NCI-H1436 treated with DMSO at 0.1 percent for 48 hours (cell line): ENCODE measurements around the gene NCLN.
"Not testable (repeated sequence)": the region's sequence is repeated elsewhere in the genome, so short reads cannot be mapped to it uniquely, and the experiment has no call there.

ENCODE experiments used
- DNase-seq: peaks from one replicate; lab custom pipeline; 2025; lab: John Stamatoyannopoulos, UW

Gene NCLN

GRCh38 chr19:3198901-3199700 is 13.4 kb downstream of the NCLN start:
- DNase-seq = no peak

GRCh38 chr19:3201072-3201700 is 15.5 kb downstream of the NCLN start:
- DNase-seq = no peak

DNA sequence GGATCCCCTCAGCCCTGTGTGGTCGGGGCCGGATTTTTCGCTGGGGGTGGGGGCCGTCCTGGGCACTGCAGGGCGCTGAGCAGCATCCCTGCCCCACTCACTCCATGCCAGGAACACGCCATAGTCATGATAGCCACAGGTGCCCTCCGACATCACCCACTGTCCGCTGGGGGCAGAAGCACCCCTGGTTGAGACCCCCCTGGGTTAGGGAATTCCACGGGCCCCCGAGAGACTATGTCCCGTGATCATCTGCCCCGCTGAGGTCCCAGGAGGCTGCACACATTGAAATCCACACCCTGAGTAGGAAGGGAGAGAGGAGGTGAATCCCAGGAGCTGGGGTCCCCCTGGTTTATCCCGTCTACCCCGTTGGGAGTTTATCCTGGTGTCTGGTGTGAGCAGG is 16.2 kb downstream of the NCLN start:
- DNase-seq = no peak

DNA sequence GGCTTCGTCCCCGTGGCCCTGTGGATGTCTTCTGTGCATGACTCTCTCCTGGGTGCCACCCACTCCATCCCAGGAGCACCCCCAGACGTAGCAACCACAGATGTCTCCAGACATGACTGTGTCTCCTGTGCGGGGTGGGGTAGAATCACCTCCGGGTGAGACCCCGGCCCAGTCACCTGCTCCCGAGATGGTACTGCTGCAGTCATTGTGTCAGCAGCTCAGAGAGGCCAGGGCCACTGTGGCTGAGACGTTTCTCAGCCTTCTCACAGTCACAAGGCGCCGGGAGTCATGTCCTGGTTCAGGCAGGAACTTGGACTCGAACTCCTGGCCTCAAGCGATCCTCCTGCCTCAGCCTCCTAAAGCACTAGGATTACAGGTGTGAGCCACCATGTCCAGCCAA is 16.6 kb downstream of the NCLN start:
- DNase-seq = no peak

- DNase-seq = not testable (repeated sequence)
Measured at GRCh38 chr19:3202895-3203294, 17.2 kb downstream of the NCLN start.

GRCh38 chr19:3203805-3204645 is 18.3 kb downstream of the NCLN start:
- DNase-seq = no peak

DNA sequence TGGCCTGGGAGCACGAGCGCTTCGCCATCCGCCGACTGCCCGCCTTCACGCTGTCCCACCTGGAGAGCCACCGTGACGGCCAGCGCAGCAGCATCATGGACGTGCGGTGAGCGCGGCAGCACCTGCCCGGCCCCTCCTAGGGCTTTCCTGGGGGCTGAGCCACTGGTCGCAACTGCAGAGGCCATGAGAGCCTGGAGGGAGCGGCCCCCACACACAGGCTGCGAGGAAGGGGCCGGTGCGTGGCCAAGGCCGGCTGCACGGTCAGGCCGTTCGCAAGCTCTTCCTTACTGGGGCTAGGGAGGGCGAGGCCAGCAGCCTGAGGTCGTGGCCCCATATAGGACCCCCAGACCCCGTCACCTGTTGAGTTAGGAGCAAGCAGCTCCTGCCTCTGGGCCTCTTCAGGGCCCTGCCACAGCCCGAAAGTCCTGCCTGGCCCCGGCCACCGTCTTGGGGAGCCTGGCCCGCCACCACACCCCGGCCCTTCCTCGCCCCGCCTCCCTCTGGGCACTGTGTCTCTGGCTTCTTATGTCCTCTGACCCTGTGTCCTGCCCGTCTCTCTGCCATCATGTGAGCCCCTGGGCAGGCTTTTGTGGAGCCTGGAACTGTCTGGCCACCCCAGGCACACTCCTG is 19.0 kb downstream of the NCLN start:
- DNase-seq = no peak

DNA sequence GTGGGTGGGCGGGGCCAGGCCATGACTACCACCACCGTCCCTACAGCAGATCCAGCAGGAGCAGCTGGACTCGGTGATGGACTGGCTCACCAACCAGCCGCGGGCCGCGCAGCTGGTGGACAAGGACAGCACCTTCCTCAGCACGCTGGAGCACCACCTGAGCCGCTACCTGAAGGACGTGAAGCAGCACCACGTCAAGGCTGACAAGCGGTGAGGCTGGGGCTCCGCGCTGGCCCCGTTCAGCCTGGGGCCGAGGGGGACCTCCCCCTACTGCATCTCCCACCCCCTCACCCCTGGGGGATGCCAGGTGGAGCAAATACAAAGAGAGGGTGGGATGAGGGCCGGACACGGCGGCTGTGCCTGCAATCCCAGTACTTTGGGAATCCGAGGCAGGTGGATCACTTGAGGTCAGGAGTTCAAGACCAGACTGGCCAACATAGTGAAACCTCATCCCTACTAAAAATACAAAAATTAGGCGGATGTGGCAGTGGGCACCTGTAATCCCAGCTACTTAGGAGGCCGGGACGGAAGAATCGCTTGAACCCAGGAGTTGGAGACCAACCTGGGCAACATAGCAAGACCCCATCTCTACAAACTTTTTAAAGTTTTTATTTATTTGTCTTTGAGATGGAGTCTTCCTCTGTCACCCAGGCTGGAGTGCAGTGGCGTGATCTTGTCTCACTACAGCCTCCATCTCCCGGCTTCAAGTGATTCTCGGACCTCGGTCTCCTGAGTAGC is 20.7 kb downstream of the NCLN start:
- DNase-seq = no peak

- no peak for DNase-seq
Measured at GRCh38 chr19:3207461-3208242, 21.9 kb downstream of the NCLN start.

DNA sequence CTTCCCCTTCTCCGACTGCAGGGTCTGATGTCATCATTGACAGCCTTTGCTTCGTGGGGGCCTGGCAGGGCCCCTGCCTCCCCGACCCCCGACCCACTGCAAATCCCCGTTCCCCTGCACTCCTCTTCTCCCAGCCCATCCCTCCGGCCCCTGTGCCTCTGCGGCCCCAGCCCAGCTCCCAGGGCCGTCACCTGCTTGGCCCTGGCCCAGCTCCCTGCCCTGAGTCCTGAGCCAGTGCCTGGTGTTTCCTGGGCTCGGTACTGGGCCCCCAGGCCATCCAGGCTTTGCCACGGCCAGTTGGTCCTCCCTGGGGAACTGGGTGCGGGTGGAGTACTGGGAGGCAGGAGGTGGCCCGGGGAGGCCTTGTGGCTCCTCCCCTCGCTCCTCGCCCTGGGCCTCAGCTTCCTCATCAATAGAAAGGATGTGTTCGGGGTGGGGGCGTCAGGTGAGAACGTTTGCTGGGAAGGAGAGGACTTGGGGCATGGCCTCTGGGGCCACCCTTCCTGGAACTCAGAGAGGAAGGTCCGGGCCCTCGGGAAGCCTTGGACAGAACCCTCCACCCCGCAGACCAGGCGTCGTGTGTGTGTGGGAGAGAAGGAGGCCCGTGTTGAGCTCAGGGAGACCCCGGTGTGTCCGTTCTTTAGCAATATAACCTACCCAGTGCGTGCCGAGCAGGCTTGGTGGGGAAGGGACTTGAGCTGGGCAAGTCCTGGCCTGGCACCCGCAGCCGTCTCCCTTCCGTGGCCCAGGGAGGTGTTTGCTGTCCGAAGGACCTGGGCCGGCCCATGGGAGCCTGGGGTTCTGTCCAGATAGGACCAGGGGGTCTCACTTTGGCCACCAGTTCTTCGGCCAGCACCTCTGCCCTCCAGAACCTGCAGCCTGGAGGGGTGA is 22.8 kb downstream of the NCLN start:
- no peak for DNase-seq

DNA sequence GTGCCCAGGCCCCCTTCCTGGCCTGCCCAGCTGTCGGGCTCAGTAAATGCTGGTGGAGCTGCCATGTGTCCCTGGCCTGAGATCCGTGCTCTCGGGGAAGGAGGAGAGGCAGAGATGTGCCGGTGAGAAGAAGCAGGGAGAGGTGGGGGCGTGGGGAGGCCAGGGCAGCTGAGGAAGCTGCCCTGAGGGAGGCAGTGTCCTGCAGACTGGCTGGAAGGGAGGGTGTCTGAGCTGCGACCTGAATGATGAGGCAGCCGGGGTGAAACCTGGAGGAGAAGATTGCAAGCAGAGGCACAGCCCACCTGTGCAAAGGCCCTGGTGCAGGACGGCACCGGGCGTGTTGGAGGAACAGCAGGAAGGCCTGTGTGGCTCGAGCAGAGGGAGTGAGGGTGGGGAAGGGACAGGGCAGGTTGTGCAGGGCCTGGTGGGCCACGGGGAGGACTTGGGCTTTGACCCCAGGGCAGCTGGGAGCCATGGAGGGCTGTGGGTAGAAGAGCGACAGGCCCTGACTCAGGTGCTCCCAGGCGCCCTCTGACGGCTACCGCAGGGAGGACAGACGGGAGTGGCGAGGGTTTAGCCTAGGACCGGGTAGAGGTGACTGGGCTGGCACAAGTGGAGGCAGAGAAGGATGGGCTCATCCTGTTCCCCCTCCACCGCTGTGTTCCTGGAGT is 24.8 kb downstream of the NCLN start:
- no peak for DNase-seq

DNA sequence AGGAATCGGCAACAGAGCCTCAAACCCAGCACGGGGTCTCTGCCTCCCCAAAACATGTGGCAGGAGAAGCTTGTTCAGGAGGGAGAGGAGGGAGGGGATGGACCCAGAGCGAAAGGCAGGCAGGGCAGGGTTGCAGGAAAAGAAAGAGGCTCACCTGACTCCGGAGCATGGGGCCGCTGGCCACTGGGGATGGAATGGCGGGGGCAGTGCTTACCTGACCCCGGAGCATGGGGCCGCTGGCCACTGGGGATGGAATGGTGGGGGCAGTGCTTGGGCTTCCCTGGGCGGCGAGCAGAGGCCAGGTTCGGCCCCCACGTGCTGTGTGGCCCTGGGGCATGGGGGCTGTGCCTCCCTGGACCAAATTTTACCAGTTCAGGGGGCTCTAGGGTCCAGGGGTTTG is 25.5 kb downstream of the NCLN start:
- no peak for DNase-seq

DNA sequence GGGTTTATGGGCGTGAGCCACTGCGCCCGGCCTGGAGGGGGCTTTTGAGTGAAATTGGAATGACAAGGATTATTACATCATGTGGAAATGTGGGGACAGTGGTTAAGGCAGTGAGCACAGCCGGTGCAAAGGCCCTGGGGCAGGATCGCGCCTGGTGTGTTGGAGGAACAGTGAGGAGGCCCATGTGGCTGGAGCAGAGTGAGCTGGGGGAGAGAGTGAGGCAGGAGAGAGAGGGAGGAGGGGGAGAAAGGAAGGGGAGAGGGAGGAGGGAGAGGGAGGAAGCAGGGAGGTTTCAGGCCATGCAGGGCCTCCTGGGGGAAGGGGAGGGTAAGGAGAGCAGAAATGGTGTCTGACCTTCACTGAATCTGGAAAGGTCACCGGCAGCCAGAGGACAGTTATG is 27.4 kb downstream of the NCLN start:
- no peak for DNase-seq

DNA sequence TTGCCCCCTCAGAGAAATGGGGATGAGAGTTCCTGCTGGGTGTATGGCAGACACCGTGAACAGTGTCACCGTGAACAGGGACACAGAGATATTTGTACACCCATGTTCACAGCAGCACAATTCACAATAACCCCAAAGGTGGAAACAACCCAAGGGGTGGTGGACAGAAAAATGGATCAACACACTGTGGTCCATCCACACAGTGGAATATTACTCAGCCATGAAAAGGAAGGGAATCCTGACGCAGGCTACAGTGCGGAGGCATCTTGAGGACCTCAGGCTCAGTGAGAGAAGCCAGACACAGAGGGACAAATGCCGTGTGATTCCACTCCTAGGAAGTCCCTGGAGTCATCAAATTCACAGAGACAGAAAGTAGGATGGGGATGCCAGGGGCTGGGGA is 31.1 kb downstream of the NCLN start:
- no peak for DNase-seq

DNA sequence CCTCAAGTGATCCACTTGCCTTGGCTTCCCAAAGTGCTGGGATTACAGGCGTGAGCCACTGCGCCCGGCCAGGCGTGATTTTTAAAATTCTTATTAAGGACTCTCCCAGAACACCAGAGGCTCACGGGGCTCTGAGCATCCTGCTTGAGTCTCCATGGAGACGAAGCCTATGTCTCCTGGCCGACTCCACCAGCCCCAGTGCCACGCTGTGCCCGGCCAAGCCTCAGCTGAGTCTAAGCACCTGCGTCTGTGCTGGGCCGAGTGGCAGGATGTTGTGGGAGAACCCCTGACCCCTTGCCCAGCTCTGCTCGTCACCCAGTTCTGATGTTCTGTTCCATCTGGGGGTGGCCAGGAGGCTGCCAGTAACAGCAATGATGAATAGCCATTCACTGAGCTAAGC is 34.8 kb downstream of the NCLN start:
- no peak for DNase-seq

- DNase-seq = not testable (repeated sequence)
Measured at GRCh38 chr19:3221576-3221975, 35.8 kb downstream of the NCLN start.

DNA sequence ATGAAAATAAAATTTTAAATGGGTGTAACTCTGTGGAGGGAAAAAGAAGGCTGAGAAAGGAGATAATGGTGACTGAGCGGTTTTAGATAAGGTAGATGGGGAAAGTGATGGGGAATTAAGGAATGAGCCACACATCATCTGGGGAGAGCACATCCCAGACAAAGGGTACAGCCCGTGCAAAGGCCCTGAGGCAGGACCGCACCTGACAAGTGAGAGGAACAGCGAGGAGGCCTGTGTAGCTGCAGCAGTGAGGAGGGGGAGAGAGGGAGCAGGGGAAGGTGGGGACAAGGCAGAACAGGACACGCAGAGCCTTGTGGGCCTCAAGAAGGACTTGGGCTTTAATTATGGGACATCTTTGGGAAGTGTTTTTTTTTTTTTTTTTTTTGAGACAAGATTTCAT is 37.0 kb downstream of the NCLN start:
- DNase-seq = no peak

- no peak for DNase-seq
Measured at GRCh38 chr19:3224346-3225168, 38.8 kb downstream of the NCLN start, which contains the start of gene CELF5. CELF5 (plus strand) TSS chr19:3224661; CDS start chr19:3224740, 79 bp downstream.
